A549 (cell line): Measurements from ENCODE around the gene TNFAIP3. TPM values are rescaled to one million over a fixed set of nuclear protein-coding genes. Genes with fewer than 3 reads are reported as not detected.

Source experiments
- ATAC-seq, 2 experiments: fragments of 200-7000 bp in 1 of 2; fragments of >200 bp in 1 of 2; cut with Nextera tagmentation in 1 of 2; cut with Tn5 transposase in 1 of 2; 3 replicates each; pipeline versions ENCODE4 v1.8.0 to v1.9.1; 2018 to 2020; ENCODE audit warnings: mild to moderate bottlenecking in 1 of 2, moderate library complexity in 1 of 2
- CTCF ChIA-PET: fragments of 300-600 bp; sonication (Branson Sonifier 250); formaldehyde crosslinking; extraction: SDS; loops from one replicate; lab custom pipeline; 2021; ENCODE audit warnings: antibody characterized with exemption, inconsistent platforms; lab: Yijun Ruan, JAX
- POLR2A ChIA-PET: fragments of 350-600 bp; formaldehyde crosslinking; extraction: SDS; loops from one replicate; lab custom pipeline; 2021; ENCODE audit warnings: antibody characterized with exemption, inconsistent platforms; lab: Yijun Ruan, JAX
- DNase-seq, 2 experiments: peaks; one replicate each; pipeline versions ENCODE4 v3.0.0 to v3.0.0-alpha.2; 2011 to 2016; ENCODE audit warnings: low read depth in 1 of 2, low spot score in 1 of 2
- FAIRE-seq: peaks from 2 replicates; lab custom pipeline; 2011; peaks lifted over from hg19 to GRCh38; lab: Jason Lieb, UNC
- H3K27ac ChIP-seq, 2 experiments: fragments of >200 bp; sonication (Bioruptor Twin); formaldehyde crosslinking; 3 replicates each; pipeline ENCODE4 v1.5.1; 2016 to 2017
- H3K4me1 ChIP-seq: fragments of >200 bp; sonication (Bioruptor Twin); formaldehyde crosslinking; 3 replicates; pipeline ENCODE4 v1.6.1; 2016
- H3K4me2 ChIP-seq: fragments of >200 bp; sonication (Bioruptor Twin); formaldehyde crosslinking; 3 replicates; pipeline ENCODE4 v1.6.1; 2016
- H3K4me3 ChIP-seq: fragments of >200 bp; sonication (Bioruptor Twin); formaldehyde crosslinking; 3 replicates; pipeline ENCODE4 v1.5.1; 2016
- H3K9me3 ChIP-seq: fragments of >200 bp; sonication (Bioruptor Twin); formaldehyde crosslinking; 3 replicates; pipeline ENCODE4 v1.6.1; 2016
- CBX2 ChIP-seq: fragments of 200-600 bp; sonication (generic); IDR thresholded peaks from 2 replicates; pipeline ENCODE4 v1.6.1; 2016; ENCODE audit warnings: low read depth, mild to moderate bottlenecking, borderline replicate concordance
- EHF ChIP-seq: fragments of 250-450 bp; sonication (Bioruptor Pico); IDR thresholded peaks from 2 replicates; pipeline ENCODE4 v1.5.0; 2020; ENCODE audit warnings: mild to moderate bottlenecking
- EP300 ChIP-seq, 2 experiments: fragments of >200 bp; sonication (Bioruptor Twin); formaldehyde crosslinking; IDR thresholded peaks; 2 replicates in 1 of 2; 3 replicates in 1 of 2; pipeline ENCODE4 v1.6.1; 2016 to 2017
- ESRRA ChIP-seq: fragments of 150-350 bp; IDR thresholded peaks from 2 replicates; pipeline ENCODE4 v1.6.1; 2014; ENCODE audit warnings: mild to moderate bottlenecking, low read length, borderline replicate concordance
- FOSL2 ChIP-seq, 2 experiments: fragments of 450-650 bp in 1 of 2; fragments of >200 bp in 1 of 2; sonication (Bioruptor Twin) in 1 of 2; formaldehyde crosslinking; IDR thresholded peaks; 2 replicates each; pipeline versions ENCODE4 v1.5.0 to v1.6.1; 2016 to 2020; ENCODE audit warnings: mild to moderate bottlenecking in 1 of 2, moderate library complexity in 1 of 2
- GATA3 ChIP-seq: IDR thresholded peaks from 2 replicates; pipeline ENCODE4 v1.6.1; 2012; ENCODE audit warnings: borderline replicate concordance
- HDAC2 ChIP-seq: fragments of 200-600 bp; sonication (generic); IDR thresholded peaks from 2 replicates; pipeline ENCODE4 v1.6.1; 2016
- HEYL ChIP-seq: fragments of 250-450 bp; sonication (Bioruptor Pico); IDR thresholded peaks from 2 replicates; pipeline ENCODE4 v1.8.0; 2021; ENCODE audit warnings: mild to moderate bottlenecking, moderate library complexity
- HOXA7 ChIP-seq: fragments of 250-450 bp; sonication (Bioruptor Pico); IDR thresholded peaks from 2 replicates; pipeline ENCODE4 v1.5.0; 2020; ENCODE audit warnings: mild to moderate bottlenecking, moderate library complexity
- HOXB13 ChIP-seq: fragments of 250-450 bp; sonication (Bioruptor Pico); IDR thresholded peaks from 2 replicates; pipeline ENCODE4 v1.5.0; 2020; ENCODE audit warnings: low read depth, mild to moderate bottlenecking, moderate library complexity
- KDM1A ChIP-seq: fragments of 200-600 bp; sonication (generic); IDR thresholded peaks from 2 replicates; pipeline ENCODE4 v1.6.1; 2016; ENCODE audit warnings: low read depth, mild to moderate bottlenecking
- MAFK ChIP-seq: fragments of 450-650 bp; IDR thresholded peaks from 2 replicates; pipeline ENCODE4 v1.6.1; 2014; ENCODE audit not compliant: partially characterized antibody
- PHF8 ChIP-seq: fragments of 200-600 bp; sonication (generic); IDR thresholded peaks from 2 replicates; pipeline ENCODE4 v1.6.1; 2016; ENCODE audit warnings: low read depth, mild to moderate bottlenecking, antibody characterized with exemption, moderate library complexity, borderline replicate concordance
- POLR2A ChIP-seq: IDR thresholded peaks from 2 replicates; pipeline ENCODE4 v1.6.1; 2012; ENCODE audit warnings: mild to moderate bottlenecking, low read length
- RAD21 ChIP-seq, 2 experiments: fragments of >200 bp in 1 of 2; sonication (Bioruptor Twin) in 1 of 2; formaldehyde crosslinking in 1 of 2; IDR thresholded peaks in 1 of 2; conservative IDR thresholded peaks in 1 of 2; 2 replicates in 1 of 2; 3 replicates in 1 of 2; pipeline ENCODE4 v1.6.1; 2012 to 2018; ENCODE audit warnings: inconsistent platforms in 1 of 2
- RCOR1 ChIP-seq: fragments of 150-350 bp; IDR thresholded peaks from 2 replicates; pipeline ENCODE4 v1.6.1; 2014; ENCODE audit warnings: antibody characterized with exemption, low read length, low read depth
- RFX5 ChIP-seq: fragments of 450-650 bp; IDR thresholded peaks from 2 replicates; pipeline ENCODE4 v1.7.1; 2014; ENCODE audit warnings: antibody characterized with exemption, mild to moderate bottlenecking, moderate library complexity
- RNF2 ChIP-seq: fragments of 200-600 bp; sonication (generic); IDR thresholded peaks from 2 replicates; pipeline ENCODE4 v1.6.1; 2016; ENCODE audit warnings: low read depth, mild to moderate bottlenecking, antibody characterized with exemption, moderate library complexity, borderline replicate concordance
- TP53 ChIP-seq: fragments of 250-450 bp; sonication (Bioruptor Pico); IDR thresholded peaks from 2 replicates; pipeline ENCODE4 v1.5.0; 2021; ENCODE audit warnings: mild to moderate bottlenecking, moderate library complexity
- ZC3H11A ChIP-seq: fragments of 450-650 bp; IDR thresholded peaks from 2 replicates; pipeline ENCODE4 v1.6.1; 2014; ENCODE audit warnings: antibody characterized with exemption, mild to moderate bottlenecking
- ZFP36 ChIP-seq: fragments of 450-650 bp; IDR thresholded peaks from 2 replicates; pipeline ENCODE4 v1.6.1; 2014; ENCODE audit warnings: borderline replicate concordance; ENCODE audit not compliant: partially characterized antibody
- ZSCAN20 ChIP-seq: fragments of 250-450 bp; sonication (Bioruptor Pico); IDR thresholded peaks from 2 replicates; pipeline ENCODE4 v1.8.0; 2022; ENCODE audit warnings: mild to moderate bottlenecking, moderate library complexity
- WGBS: methylation state at CpG from one replicate; pipeline ENCODE4 v1.1.6; 2017; ENCODE audit errors: missing lambda C conversion rate; 5-methylcytosine and 5-hydroxymethylcytosine counted together
- polyA plus RNA-seq, 4 experiments: library from polyadenylated mRNA; depleted of rRNA in 3 of 4; stranded (reverse); fragments of >200 nt; fragmentation: RNase III in 1 of 4; extraction: RNeasy Plus Mini Kit Qiagen cat#74134 plus additional on column Dnase treatment in 1 of 4; gene quantifications; 2 replicates in 3 of 4; 3 replicates in 1 of 4; pipeline ENCODE4 v1.2.3, GENCODE V29; 2011 to 2017
- TF ChIP-seq, protein P1 (sequence below): fragments of 450-650 bp; IDR thresholded peaks from 2 replicates; pipeline ENCODE4 v1.6.1; 2014; ENCODE audit warnings: antibody characterized with exemption
- TF ChIP-seq, protein P2 (sequence below): fragments of >200 bp; sonication (Bioruptor Twin); formaldehyde crosslinking; IDR thresholded peaks from 3 replicates; pipeline ENCODE4 v1.5.1; 2016
- TF ChIP-seq, protein P3 (sequence below): IDR thresholded peaks from 2 replicates; pipeline ENCODE4 v1.6.1; 2012; ENCODE audit warnings: low read depth, borderline replicate concordance
- TF ChIP-seq, protein P4 (sequence below): fragments of >200 bp; sonication (Bioruptor Twin); formaldehyde crosslinking; IDR thresholded peaks from 3 replicates; pipeline ENCODE4 v1.6.1; 2016

TNFAIP3 gene
- polyA plus RNA-seq, 2 of the 4 experiments (the other 2 are of a cell fraction): 2.7 to 8.5 TPM

DNA sequence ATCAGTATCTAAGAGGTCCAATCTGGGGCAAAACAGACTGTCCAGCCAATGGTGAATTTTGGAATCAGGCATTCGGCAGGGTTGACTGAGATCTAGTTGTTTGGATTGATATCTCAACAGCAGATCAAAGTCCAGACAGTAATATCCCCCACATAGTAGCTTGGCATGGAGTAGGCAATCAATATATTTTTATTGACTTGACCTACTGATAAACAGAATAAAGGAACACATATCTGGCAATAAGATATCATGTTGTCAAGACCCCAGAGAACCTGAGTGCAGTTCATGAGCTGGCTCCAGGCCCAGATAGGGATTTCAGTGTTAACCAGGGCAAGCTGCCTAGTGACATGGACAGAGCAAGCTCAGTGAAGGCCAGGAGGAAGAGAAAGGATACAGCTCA, 34.4 kb downstream of the TNFAIP3 start:
- WGBS: 89% methylated on average over 1 of the region's 1 CpG
- H3K4me2 ChIP-seq: no peak overlapping the region
- no peak overlapping the region for H3K27ac ChIP-seq
- ATAC-seq: no peak
- H3K4me3 ChIP-seq: no peak overlapping the region
- CTCF ChIA-PET: no interaction called here
- H3K9me3 ChIP-seq: no peaks in the 10 kb centered on the region
- POLR2A ChIA-PET: no interaction called here
- TF ChIP-seq, protein P1, sequence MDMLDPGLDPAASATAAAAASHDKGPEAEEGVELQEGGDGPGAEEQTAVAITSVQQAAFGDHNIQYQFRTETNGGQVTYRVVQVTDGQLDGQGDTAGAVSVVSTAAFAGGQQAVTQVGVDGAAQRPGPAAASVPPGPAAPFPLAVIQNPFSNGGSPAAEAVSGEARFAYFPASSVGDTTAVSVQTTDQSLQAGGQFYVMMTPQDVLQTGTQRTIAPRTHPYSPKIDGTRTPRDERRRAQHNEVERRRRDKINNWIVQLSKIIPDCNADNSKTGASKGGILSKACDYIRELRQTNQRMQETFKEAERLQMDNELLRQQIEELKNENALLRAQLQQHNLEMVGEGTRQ: no peak
- TF ChIP-seq PHF8 (no peak), TP53 (CRISPR knock-in tag) (no peak), HOXA7 (CRISPR knock-in tag) (no peak), RCOR1 (no peak), RAD21 (conservative IDR thresholded peaks at IDR 0.05 in 1 of 2, IDR thresholded peaks at IDR 0.05 in 1 of 2) (no peak), CBX2 (no peak), EHF (no peak), HDAC2 (no peak), FOSL2 (IDR thresholded peaks at IDR 0.05) (no peak), FOSL2 (CRISPR knock-in tag; IDR thresholded peaks at IDR 0.05) (no peak), HEYL (no peak)
- TF ChIP-seq, protein P2, sequence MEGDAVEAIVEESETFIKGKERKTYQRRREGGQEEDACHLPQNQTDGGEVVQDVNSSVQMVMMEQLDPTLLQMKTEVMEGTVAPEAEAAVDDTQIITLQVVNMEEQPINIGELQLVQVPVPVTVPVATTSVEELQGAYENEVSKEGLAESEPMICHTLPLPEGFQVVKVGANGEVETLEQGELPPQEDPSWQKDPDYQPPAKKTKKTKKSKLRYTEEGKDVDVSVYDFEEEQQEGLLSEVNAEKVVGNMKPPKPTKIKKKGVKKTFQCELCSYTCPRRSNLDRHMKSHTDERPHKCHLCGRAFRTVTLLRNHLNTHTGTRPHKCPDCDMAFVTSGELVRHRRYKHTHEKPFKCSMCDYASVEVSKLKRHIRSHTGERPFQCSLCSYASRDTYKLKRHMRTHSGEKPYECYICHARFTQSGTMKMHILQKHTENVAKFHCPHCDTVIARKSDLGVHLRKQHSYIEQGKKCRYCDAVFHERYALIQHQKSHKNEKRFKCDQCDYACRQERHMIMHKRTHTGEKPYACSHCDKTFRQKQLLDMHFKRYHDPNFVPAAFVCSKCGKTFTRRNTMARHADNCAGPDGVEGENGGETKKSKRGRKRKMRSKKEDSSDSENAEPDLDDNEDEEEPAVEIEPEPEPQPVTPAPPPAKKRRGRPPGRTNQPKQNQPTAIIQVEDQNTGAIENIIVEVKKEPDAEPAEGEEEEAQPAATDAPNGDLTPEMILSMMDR: no peak
- TF ChIP-seq, all 56 proteins: peak for 0
- no peak for DNase-seq
- peaks cover 8% of the 10 kb centered on the region; the same call in 2 of the 3 replicates for H3K4me1 ChIP-seq
- FAIRE-seq: no peak

DNA sequence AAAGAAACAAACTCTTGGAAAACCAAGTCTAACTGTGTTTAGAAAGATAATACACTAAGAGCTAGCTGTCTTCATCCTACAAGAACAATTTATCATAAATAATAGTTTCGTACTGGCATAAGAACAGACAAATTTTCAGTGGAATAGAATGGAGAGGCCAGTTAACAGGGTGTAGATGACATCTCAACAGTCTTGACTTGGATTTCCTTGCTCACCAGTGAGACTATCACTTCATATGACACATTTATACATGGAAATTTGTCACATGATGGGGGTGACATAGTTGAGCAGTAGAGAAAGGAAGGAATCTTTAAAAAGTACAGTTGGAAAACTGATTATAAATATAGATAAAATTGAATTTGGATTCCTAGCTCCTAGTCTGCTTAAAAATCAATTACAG, 35.6 kb downstream of the TNFAIP3 start:
- no peak overlapping the region for H3K4me3 ChIP-seq
- POLR2A ChIA-PET: no interaction called here
- H3K9me3 ChIP-seq: no peaks in the 10 kb centered on the region
- no peak for TF ChIP-seq PHF8
- no peak for TF ChIP-seq HOXB13
- no peak for TF ChIP-seq EP300 (IDR thresholded peaks at IDR 0.05)
- TF ChIP-seq, protein P2: no peak
- TF ChIP-seq, protein P3, sequence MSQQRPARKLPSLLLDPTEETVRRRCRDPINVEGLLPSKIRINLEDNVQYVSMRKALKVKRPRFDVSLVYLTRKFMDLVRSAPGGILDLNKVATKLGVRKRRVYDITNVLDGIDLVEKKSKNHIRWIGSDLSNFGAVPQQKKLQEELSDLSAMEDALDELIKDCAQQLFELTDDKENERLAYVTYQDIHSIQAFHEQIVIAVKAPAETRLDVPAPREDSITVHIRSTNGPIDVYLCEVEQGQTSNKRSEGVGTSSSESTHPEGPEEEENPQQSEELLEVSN: no peak
- no peak overlapping the region for H3K27ac ChIP-seq
- no peak overlapping the region for H3K4me2 ChIP-seq
- WGBS: 83% methylated on average over 1 of the region's 1 CpG
- DNase-seq (no peak), FAIRE-seq (no peak), ATAC-seq (no peak)
- H3K4me1 ChIP-seq: peaks cover 8% of the 10 kb centered on the region; the same call in 2 of the 3 replicates
- CTCF ChIA-PET: interaction anchor here (1.1 kb wide), 1 partner anchor 42 kb away, joined by 3 read pairs; no protein-coding TSS in a partner anchor

DNA sequence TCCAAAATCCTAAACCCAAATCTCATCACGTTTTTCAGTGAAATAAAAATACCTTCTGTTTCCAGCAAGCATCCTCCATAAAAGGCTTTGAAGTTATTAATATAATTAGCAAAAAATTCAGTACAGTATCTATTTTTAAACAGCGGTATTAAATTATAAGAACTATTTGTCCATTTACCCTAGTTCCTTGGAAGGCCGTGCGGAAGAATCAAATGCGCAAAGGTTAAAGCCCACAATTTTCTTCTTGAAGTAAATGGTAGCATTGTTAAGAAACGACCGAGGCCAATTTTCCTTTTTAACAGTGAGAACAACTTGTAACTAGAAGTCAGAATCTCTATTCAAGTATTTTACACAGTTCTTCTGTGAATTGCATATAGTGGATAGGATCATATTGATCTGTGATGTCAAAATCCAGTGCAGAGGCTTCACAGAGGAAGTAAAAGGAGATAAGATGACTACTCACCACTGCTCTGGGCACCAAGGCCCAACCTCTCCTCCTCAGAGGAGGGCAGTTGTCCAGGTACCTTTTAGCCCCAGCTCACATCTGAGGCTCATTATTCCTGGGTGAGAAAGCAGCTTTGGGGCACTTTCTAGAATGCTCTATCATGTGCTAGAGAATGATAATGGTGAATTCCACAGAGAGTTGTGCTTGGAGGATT, 36.3 kb downstream of the TNFAIP3 start:
- no peak for FAIRE-seq
- DNase-seq: no peak
- no peaks in the 10 kb centered on the region for H3K9me3 ChIP-seq
- POLR2A ChIA-PET: no interaction called here
- ATAC-seq: no peak
- TF ChIP-seq, protein P4, sequence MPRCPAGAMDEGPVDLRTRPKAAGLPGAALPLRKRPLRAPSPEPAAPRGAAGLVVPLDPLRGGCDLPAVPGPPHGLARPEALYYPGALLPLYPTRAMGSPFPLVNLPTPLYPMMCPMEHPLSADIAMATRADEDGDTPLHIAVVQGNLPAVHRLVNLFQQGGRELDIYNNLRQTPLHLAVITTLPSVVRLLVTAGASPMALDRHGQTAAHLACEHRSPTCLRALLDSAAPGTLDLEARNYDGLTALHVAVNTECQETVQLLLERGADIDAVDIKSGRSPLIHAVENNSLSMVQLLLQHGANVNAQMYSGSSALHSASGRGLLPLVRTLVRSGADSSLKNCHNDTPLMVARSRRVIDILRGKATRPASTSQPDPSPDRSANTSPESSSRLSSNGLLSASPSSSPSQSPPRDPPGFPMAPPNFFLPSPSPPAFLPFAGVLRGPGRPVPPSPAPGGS: no peak
- TF ChIP-seq GATA3 (no peak), ZSCAN20 (CRISPR knock-in tag) (no peak), MAFK (no peak), ZFP36 (no peak), KDM1A (no peak), EP300 (IDR thresholded peaks at IDR 0.05) (no peak), ZC3H11A (no peak), RFX5 (no peak), EHF (no peak), POLR2A (no peak), HOXB13 (no peak), ESRRA (no peak), RNF2 (no peak)
- TF ChIP-seq, protein P3: no peak
- H3K27ac ChIP-seq: no peak overlapping the region
- H3K4me2 ChIP-seq: no peak overlapping the region
- 80% methylated on average over 7 of the region's 7 CpGs for WGBS
- H3K4me3 ChIP-seq: no peak overlapping the region
- peaks cover 8% of the 10 kb centered on the region; the same call in 2 of the 3 replicates for H3K4me1 ChIP-seq
- CTCF ChIA-PET: no interaction called here
